DMS114 treated with DMSO at 0.1 percent for 48 hours (cell line): ENCODE results near the gene GHRL.
"Not testable (repeated sequence)": the region's sequence is repeated elsewhere in the genome, so short reads cannot be mapped to it uniquely, and the experiment has no call there.

Source experiments
- DNase-seq: peaks from one replicate; lab custom pipeline; 2025; ENCODE audit not compliant: unreplicated experiment; lab: John Stamatoyannopoulos, UW

The GHRL gene

DNA sequence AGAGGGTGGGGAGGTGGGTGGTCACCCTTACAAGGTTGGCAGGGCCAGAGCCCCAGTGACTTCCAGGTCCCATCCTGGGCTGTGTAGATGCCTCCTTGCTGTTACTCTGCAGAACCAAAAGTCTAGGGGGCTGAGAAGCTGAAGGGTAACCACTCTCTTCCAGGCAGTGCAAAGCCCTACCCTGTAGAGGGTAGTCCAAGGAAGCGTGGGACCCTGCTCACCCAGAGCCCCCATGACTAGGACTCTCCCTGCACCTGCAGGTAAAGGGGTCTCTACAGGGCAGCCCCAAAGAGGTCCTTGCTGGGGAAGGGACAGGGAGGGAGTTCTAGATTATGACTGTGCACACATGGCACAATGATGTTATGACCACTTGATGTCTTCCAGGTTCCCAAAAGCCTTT is 14.2 kb downstream of the GHRL start:
- no peak for DNase-seq

DNA sequence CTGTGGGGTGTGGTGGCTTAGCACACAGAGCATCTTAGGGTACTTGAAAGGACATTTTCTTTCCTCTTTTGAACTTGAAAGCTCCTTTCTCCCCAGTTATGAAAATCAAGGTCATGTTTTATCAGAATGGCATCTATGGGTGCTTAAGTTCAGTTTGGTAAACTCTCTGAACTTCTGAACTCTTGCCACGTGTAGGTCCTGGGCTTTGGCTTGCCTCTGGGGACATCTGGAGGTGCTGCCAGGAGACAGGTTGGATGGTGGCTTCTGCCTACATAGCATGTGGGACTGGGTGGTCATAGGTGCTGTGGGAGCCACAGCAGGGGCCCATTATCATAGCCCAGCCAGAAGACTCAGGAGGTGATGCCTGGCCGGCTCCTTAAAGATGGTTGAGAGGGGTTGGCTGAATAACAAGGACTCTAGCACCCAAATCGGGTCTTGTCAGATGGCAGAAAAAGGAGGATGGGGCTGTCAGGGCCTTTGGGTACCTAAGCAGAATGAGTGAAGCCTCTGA is 15.6 kb downstream of the GHRL start:
- DNase-seq, result no peak

- DNase-seq, result no peak
Measured at GRCh38 chr3:10274601-10275000, 18.1 kb downstream of the GHRL start.

DNA sequence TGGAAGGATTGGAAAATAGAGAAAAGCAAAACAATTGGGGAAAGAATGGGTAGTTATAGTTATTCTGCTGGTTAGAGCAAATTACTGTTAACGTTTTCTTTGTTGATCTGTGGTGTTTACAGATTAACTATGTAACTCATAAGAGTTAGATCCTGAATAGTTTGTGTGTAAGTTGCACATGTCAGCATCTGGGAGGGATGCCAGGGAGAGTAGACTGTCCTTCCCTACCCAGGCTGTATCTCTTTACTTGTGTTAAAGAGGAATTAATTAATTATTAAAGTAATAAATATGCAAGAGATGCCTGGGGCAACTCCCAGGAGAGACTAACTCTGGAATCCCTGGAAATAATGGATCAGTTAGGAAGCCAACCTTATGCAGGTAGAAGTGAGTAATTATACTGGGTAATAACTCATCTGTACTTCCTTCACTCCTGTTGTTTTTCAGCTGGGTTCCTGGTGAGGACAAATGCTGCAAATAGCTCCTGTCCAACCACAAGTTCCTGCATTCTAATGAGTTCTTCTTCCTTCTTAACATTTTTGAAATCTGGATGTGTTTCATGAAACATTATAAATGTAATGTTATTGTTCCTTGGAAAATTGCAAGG is 18.9 kb downstream of the GHRL start:
- no peak for DNase-seq

- no peak for DNase-seq
Measured at GRCh38 chr3:10272977-10273376, 19.8 kb downstream of the GHRL start.

DNA sequence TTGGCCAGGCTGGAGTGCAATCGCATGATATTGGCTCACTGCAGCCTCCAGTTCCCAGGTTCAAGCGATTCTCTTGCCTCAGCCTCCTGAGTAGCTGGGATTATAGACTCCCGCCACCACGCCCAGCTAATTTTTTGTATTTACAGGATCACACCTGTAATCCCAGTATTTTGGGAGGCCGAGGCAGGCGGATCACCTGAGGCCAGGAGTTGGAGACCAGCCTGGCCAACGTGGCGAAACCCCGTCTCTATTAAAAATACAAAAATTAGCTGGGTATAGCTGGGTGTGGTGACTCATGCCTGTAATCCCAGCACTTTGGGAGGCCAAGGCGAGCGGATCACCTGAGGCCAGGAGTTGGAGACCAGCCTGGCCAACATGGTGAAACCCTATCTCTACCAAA is 20.3 kb downstream of the GHRL start:
- not testable (repeated sequence) for DNase-seq

DNA sequence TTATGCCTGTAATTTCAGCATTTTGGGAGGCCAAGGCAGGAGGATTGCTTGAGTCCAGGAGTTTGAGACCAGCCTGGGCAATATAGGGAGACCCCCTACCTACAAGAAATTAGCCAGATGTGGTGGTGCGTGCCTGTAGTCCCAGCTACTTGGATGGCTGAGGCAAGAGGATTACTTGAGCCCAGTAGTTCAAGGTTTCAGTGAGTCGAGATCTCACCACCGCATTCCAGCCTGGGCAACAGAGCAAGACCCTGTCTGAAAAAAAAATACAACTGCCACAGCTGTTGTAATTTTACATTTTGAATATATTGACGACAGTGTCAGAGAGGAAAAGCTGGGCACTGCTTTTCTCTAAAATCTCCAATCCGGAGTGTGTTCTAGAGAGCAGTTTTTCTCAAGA is 23.3 kb downstream of the GHRL start:
- DNase-seq, result no peak

- no peak for DNase-seq
Measured at GRCh38 chr3:10268930-10269329, 23.8 kb downstream of the GHRL start.

DNA sequence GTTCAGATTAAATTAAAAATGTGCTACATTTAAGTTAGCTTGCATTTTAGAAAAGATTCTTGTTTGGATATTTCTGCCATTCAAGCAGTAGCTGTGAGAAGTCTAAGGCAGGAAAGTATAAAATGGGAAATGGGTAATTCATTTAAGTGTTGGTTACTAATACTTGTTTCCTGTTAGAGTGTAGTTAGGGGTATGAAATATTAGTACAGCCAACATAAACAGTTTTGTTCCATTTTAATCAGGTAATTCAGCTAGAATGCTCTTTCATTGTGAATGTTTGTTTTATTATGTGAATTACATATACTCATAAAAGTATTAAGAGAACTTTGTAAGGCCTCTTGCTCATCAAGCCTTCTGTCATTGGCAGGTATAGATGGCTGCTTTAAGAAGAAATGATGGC is 24.6 kb downstream of the GHRL start:
- DNase-seq, result no peak

DNA sequence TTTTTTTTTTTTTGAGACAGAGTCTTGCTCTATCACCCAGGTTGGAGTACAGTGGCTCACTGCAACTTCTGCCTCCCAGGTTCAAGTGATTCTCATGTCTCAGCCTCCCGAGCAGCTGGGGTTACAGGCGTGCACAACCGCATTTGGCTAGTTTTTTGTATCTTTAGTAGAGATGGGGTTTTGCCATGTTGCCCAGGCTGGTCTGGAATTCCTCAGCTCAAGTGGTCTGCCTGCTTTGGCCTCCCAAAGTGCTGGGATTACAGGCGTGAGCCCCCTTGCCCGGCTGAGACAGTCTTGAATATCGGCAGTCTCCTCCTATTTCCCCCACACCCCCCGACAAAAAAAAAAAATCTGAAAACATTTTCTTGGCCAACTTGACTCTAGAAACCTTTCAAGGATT is 25.8 kb downstream of the GHRL start:
- DNase-seq, result not testable (repeated sequence)

- DNase-seq, result no peak
Measured at GRCh38 chr3:10265833-10266232, 26.9 kb downstream of the GHRL start.

GRCh38 chr3:10263646-10264363 is 28.9 kb downstream of the GHRL start:
- DNase-seq, result peak; percentile 13

DNA sequence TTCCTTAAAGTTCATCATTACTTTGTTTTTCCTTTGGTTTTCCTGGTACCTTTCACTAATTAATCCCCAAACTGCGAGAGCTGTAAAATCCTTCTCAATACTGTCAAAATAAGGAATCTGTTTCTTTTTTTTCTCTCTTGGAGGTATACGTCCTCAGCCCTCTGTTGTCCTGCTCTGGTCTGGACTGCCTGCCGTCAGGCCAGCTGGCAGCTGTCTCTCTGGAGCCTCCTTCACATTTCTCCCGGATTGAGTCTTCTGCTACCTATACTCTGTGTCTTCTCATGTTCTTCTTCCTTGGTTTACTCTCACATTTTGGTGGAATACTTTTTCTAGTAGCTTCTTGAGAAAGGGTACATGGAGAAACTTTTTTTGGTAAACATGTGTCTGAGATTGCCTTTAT is 30.7 kb downstream of the GHRL start:
- DNase-seq, result no peak

DNA sequence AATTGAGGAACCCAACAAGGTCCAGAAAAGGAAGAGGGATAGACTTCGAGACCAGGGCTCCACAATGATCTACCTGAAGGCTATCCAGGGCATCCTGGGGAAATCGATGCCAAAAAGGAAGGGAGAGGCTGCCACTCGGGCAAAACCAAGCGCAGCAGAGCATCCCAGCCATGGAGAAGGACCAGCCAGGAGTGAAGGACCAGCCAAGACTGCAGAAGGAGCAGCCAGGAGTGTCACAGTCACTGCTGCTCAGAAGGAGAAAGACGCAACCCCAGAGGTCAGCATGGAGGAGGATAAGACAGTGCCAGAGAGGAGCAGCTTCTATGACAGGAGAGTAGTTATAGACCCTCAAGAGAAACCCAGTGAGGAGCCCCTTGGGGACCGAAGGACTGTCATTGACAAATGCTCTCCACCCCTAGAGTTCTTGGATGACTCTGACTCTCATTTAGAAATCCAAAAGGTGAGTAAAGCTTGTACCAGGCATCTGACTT is 32.5 kb downstream of the GHRL start:
- DNase-seq, result no peak

- no peak for DNase-seq
Measured at GRCh38 chr3:10259798-10260197, 32.9 kb downstream of the GHRL start.

- DNase-seq, result no peak
Measured at GRCh38 chr3:10259036-10259435, 33.7 kb downstream of the GHRL start.

DNA sequence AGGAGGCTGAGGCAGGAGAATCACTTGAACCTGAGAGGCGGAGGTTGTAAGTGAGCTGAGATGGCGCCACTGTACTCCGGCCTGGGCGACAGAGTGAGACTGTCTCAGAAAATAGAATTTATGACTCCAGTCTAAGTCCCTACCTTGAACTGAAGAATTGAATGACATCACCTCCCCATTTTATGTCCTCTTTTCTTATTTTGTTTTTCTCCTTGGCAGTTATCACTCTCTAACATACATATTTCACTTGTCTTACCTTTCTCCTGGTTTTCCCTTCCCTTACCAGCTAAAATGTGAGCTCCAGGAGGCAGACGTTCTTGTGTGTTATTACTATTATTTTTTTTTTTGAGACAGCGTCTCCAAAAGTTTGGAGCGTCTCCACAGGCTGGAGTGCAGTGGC is 36.9 kb downstream of the GHRL start:
- no peak for DNase-seq

- no peak for DNase-seq
Measured at GRCh38 chr3:10253731-10254130, 39.0 kb downstream of the GHRL start.

DNA sequence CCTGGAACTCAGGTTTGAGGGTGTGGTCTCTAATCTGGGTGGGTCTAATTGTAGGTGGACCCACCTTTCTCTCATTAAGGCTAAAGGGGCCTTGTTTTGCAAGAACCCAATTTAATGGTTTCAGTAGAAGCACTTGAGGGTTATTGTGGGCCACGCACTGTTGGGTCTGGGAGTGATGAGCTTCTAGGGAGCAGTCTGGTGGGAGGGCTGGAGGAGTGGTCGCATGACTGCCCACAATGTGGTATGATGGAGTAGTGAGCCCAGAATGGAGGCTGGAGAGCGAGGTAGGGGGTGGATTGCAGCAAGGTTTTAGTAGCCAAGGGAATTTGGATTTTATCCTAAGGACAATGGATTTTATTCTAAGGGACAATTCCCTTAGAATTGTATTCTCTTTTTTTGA is 41.7 kb downstream of the GHRL start:
- no peak for DNase-seq

- no peak for DNase-seq
Measured at GRCh38 chr3:10249833-10250232, 42.9 kb downstream of the GHRL start.

GRCh38 chr3:10248984-10249748 is 43.6 kb downstream of the GHRL start:
- DNase-seq, result no peak
